GM12878 (cell line): Measurements from ENCODE around the gene MAD1L1.

Source experiments
- BRCA1 ChIP-seq: IDR thresholded peaks from 2 replicates; pipeline ENCODE4 v1.6.1; 2011; ENCODE audit warnings: low read depth, low read length, improper control_type of control experiment
- CBX3 ChIP-seq: fragments of 200-600 bp; sonication (generic); IDR thresholded peaks from 2 replicates; pipeline ENCODE4 v1.6.1; 2016; ENCODE audit warnings: low read depth, borderline replicate concordance
- EP300 ChIP-seq, 2 experiments: fragments of 150-350 bp in 1 of 2; IDR thresholded peaks; 2 replicates each; pipeline ENCODE4 v1.6.1; 2011 to 2012; ENCODE audit warnings: low read depth in 2 of 2, low read length in 2 of 2, borderline replicate concordance in 1 of 2, improper control_type of control experiment in 1 of 2, inconsistent platforms in 1 of 2; ENCODE audit not compliant: control insufficient read depth in 1 of 2
- EZH2 ChIP-seq: IDR thresholded peaks from 2 replicates; pipeline ENCODE4 v1.6.1; 2012; ENCODE audit warnings: low read depth, mild to moderate bottlenecking, control low read depth, inconsistent platforms, low read length, borderline replicate concordance; ENCODE audit not compliant: control insufficient read depth
- JUND ChIP-seq: IDR thresholded peaks from 2 replicates; pipeline ENCODE4 v1.6.1; 2012; ENCODE audit warnings: low read depth, mild to moderate bottlenecking, low read length, improper control_type of control experiment, moderate library complexity
- MTA2 ChIP-seq: fragments of 450-650 bp; IDR thresholded peaks from 2 replicates; pipeline ENCODE4 v1.6.1; 2016; ENCODE audit warnings: low read depth, mild to moderate bottlenecking, moderate library complexity
- NR2C2 ChIP-seq: IDR thresholded peaks from 2 replicates; pipeline ENCODE4 v1.6.1; 2011; ENCODE audit warnings: borderline replicate concordance, low read depth; ENCODE audit not compliant: control insufficient read depth, insufficient read length
- NRF1 ChIP-seq: conservative IDR thresholded peaks from 2 replicates; pipeline ENCODE4 v1.6.1; 2011; ENCODE audit warnings: mild to moderate bottlenecking, low read depth, low read length, improper control_type of control experiment
- PML ChIP-seq: IDR thresholded peaks from 2 replicates; pipeline ENCODE4 v1.6.1; 2012; ENCODE audit warnings: low read length, inconsistent platforms
- POLR2A ChIP-seq: IDR thresholded peaks from 2 replicates; pipeline ENCODE4 v1.6.1; 2011; ENCODE audit warnings: low read depth, mild to moderate bottlenecking, low read length
- POLR2AphosphoS5 ChIP-seq: IDR thresholded peaks from 2 replicates; pipeline ENCODE4 v1.6.1; 2011; ENCODE audit warnings: mild to moderate bottlenecking, low read length, inconsistent platforms
- SMC3 ChIP-seq: IDR thresholded peaks from 2 replicates; pipeline ENCODE4 v1.6.1; 2011; ENCODE audit warnings: low read length, improper control_type of control experiment, borderline replicate concordance
- TF ChIP-seq, protein P1 (sequence below), 3 experiments: IDR thresholded peaks in 2 of 3; conservative IDR thresholded peaks in 1 of 3; 2 replicates each; pipeline ENCODE4 v1.5.1; 2011; ENCODE audit warnings: low read depth in 3 of 3, low read length in 3 of 3, mild to moderate bottlenecking in 3 of 3, control low read depth in 2 of 3, moderate library complexity in 2 of 3, inconsistent platforms in 1 of 3, mixed read lengths in 1 of 3; ENCODE audit not compliant: control insufficient read depth in 2 of 3, insufficient read depth in 1 of 3; ENCODE audit errors: extremely low read depth in 1 of 3

DNA sequence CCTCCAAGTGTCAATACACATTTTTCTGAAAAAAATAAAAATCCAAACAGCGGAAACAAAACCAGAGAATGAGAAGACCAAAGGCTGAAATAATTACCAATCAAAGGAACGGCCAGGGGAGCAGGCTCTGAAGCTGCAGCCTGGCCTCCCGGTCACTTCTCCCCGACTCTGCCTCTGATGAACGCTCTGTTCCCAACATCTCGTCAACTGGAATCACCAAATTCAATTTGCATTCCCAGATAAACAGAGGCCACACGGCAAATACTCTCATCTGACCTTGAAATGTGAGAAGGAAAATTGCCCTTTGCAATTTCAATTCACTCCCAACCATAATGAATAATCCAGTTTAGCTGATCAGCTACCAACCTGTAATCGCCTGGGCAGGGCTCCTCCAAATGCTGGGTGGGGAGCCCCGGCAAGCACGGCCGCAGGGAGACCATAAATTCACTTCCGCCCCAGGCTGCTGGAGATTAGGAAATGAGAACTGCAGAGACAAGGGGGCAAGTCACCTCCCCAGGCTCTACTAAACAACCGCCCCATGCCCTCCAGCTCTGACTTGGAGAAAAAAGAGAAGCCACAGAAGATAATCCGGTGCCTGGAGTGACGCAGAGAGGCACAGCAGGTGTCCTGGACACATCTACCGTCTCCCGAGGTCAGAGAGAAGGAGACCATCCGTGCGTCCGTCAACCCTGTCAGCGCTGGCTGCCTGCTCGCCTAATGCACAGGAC is 153.2 kb downstream of the MAD1L1 start:
- TF ChIP-seq BRCA1 (no peak), POLR2AphosphoS5 (no peak), CBX3 (no peak), PML (no peak), EP300 (IDR thresholded peaks at IDR 0.05; ENCODE audit: borderline replicate concordance in 1 of 2, control insufficient read depth in 1 of 2, low read depth in 2 of 2, low read length in 2 of 2) (no peak), JUND (no peak), NR2C2 (no peak), MTA2 (no peak), NRF1 (no peak), POLR2A (no peak), SMC3 (no peak), EZH2 (no peak)
- TF ChIP-seq, protein P1, sequence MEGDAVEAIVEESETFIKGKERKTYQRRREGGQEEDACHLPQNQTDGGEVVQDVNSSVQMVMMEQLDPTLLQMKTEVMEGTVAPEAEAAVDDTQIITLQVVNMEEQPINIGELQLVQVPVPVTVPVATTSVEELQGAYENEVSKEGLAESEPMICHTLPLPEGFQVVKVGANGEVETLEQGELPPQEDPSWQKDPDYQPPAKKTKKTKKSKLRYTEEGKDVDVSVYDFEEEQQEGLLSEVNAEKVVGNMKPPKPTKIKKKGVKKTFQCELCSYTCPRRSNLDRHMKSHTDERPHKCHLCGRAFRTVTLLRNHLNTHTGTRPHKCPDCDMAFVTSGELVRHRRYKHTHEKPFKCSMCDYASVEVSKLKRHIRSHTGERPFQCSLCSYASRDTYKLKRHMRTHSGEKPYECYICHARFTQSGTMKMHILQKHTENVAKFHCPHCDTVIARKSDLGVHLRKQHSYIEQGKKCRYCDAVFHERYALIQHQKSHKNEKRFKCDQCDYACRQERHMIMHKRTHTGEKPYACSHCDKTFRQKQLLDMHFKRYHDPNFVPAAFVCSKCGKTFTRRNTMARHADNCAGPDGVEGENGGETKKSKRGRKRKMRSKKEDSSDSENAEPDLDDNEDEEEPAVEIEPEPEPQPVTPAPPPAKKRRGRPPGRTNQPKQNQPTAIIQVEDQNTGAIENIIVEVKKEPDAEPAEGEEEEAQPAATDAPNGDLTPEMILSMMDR (IDR thresholded peaks at IDR 0.05 in 2 of 3, conservative IDR thresholded peaks at IDR 0.05 in 1 of 3; ENCODE audit: control insufficient read depth in 2 of 3, extremely low read depth in 1 of 3, insufficient read depth in 1 of 3, low read depth in 3 of 3, low read length in 3 of 3) = no peak
